Fibroblast of the aortic adventitia (primary cell): ENCODE results near the gene EPSTI1. TPM values are rescaled to one million over a fixed set of nuclear protein-coding genes. Genes with fewer than 3 reads are reported as not detected.

Experiments used
- DNase-seq: peaks from one replicate; pipeline ENCODE4 v3.0.0-alpha.2; 2010; ENCODE audit warnings: low read depth
- H3K4me3 ChIP-seq: 2 replicates; pipeline ENCODE4 v1.5.1; 2011; ENCODE audit warnings: low read depth, mild to moderate bottlenecking, control low read depth, low read length, moderate library complexity
- CTCF ChIP-seq: IDR thresholded peaks from 2 replicates; pipeline ENCODE4 v1.5.1; 2011; ENCODE audit warnings: mild to moderate bottlenecking, low read length, control low read depth, inconsistent platforms; ENCODE audit not compliant: insufficient read depth
- total RNA-seq: library from RNA; depleted of rRNA; stranded (reverse); fragments of >200 nt; gene quantifications from 2 replicates; pipeline ENCODE4 v1.2.3, GENCODE V29; 2012; ENCODE audit warnings: low replicate concordance

Gene EPSTI1
- total RNA-seq, 1 donor = 2.0 TPM

- no peak for DNase-seq
- H3K4me3 ChIP-seq = no peak overlapping the region
- TF ChIP-seq CTCF = no peak
Observed at GRCh38 chr13:42965281-42965680, 26.8 kb downstream of the EPSTI1 start.

- no peak overlapping the region for H3K4me3 ChIP-seq
- TF ChIP-seq CTCF = no peak
- no peak for DNase-seq
Observed at GRCh38 chr13:42964761-42965161, 27.3 kb downstream of the EPSTI1 start.

GRCh38 chr13:42959615-42960014 lies 32.4 kb downstream of the EPSTI1 start:
- H3K4me3 ChIP-seq = no peak overlapping the region
- TF ChIP-seq CTCF = no peak
- DNase-seq = no peak

- DNase-seq = no peak
- TF ChIP-seq CTCF = no peak
- H3K4me3 ChIP-seq = no peak overlapping the region
Observed at GRCh38 chr13:42957881-42958280, 34.2 kb downstream of the EPSTI1 start.

- H3K4me3 ChIP-seq = no peak overlapping the region
- no peak for DNase-seq
- no peak for TF ChIP-seq CTCF
Observed at GRCh38 chr13:42950181-42950580, 41.9 kb downstream of the EPSTI1 start.

- TF ChIP-seq CTCF = no peak
Observed at GRCh38 chr13:42947925-42948324, 44.1 kb downstream of the EPSTI1 start.

GRCh38 chr13:42946927-42947326 lies 45.1 kb downstream of the EPSTI1 start:
- TF ChIP-seq CTCF = no peak
- DNase-seq = peak; percentile 83
- H3K4me3 ChIP-seq = no peak overlapping the region

More at GRCh38 chr13:42947925-42948324, 44.1 kb downstream of the EPSTI1 start:
- H3K4me3 ChIP-seq = no peak overlapping the region
- no peak for DNase-seq
